HT1080 (cell line): ENCODE data around the gene DEPDC1. TPM values are rescaled to one million over a fixed set of nuclear protein-coding genes. Genes with fewer than 3 reads are reported as not detected.
"Not testable (repeated sequence)": the region's sequence is repeated elsewhere in the genome, so short reads cannot be mapped to it uniquely, and the experiment has no call there.

Source experiments
- DNase-seq: peaks from one replicate; pipeline ENCODE4 v3.0.0-alpha.2; 2015; ENCODE audit warnings: low read depth
- polyA plus RNA-seq, 2 experiments: library from polyadenylated mRNA; depleted of rRNA; stranded (reverse); fragments of >200 nt; gene quantifications; 2 replicates each; pipeline ENCODE4 v1.2.3, GENCODE V29; 2015
- total RNA-seq: library from RNA; depleted of rRNA; stranded (reverse); fragments of >200 nt; shearing (Covaris generic); gene quantifications from 2 replicates; pipeline ENCODE4 v1.2.3, GENCODE V29; 2014; rRNA removed

DEPDC1 gene
- total RNA-seq = 53.4 and 55.3 TPM in 2 replicates
- polyA plus RNA-seq (2015; cell fraction: cytosol; rRNA removed) = 37.4 and 55.6 TPM in 2 replicates
- 45.4 and 53.8 TPM in 2 replicates for polyA plus RNA-seq (2015; cell fraction: nucleus; rRNA removed)

GRCh38 chr1:68496680-68497357, at the start of gene DEPDC1:
Gene DEPDC1 (minus strand): TSS chr1:68497082. CDS start chr1:68496999, 83 bp downstream.
- peak; percentile 97 for DNase-seq

GRCh38 chr1:68544651-68545050, 47.8 kb upstream of the DEPDC1 start:
- no peak for DNase-seq

GRCh38 chr1:68542586-68542985, 45.7 kb upstream of the DEPDC1 start:
- DNase-seq = peak; percentile 75

GRCh38 chr1:68538941-68539340, 42.1 kb upstream of the DEPDC1 start:
- DNase-seq = no peak

- peak; percentile 20 for DNase-seq
These were observed 31.4 kb upstream of the DEPDC1 start for GRCh38 chr1:68528243-68528642.

GRCh38 chr1:68525781-68526180, 28.9 kb upstream of the DEPDC1 start:
- DNase-seq = no peak

GRCh38 chr1:68521286-68521685, 24.4 kb upstream of the DEPDC1 start:
- no peak for DNase-seq

- DNase-seq = no peak
These were observed 19.2 kb upstream of the DEPDC1 start for GRCh38 chr1:68516066-68516465.

- DNase-seq = no peak
These were observed 14.4 kb upstream of the DEPDC1 start for GRCh38 chr1:68511254-68511653.

GRCh38 chr1:68506386-68506785, 9.5 kb upstream of the DEPDC1 start:
- peak; percentile 13 for DNase-seq

GRCh38 chr1:68503085-68503484, 6.2 kb upstream of the DEPDC1 start:
- DNase-seq = no peak

- DNase-seq = no peak
These were observed 446 bp upstream of the DEPDC1 start for GRCh38 chr1:68497358-68497698.

GRCh38 chr1:68495968-68496679, 758 bp downstream of the DEPDC1 start:
- peak; percentile 25 for DNase-seq

GRCh38 chr1:68495532-68495931, 1.4 kb downstream of the DEPDC1 start:
- no peak for DNase-seq

GRCh38 chr1:68493193-68493592, 3.7 kb downstream of the DEPDC1 start:
- no peak for DNase-seq

GRCh38 chr1:68492255-68492654, 4.6 kb downstream of the DEPDC1 start:
- not testable (repeated sequence) for DNase-seq

- peak; percentile 38 for DNase-seq
These were observed 6.7 kb downstream of the DEPDC1 start for GRCh38 chr1:68490046-68490651.

- no peak for DNase-seq
These were observed 11.4 kb downstream of the DEPDC1 start for GRCh38 chr1:68485431-68486022.

- DNase-seq = no peak
These were observed 12.3 kb downstream of the DEPDC1 start for GRCh38 chr1:68484618-68485017.

GRCh38 chr1:68481041-68481440, 15.8 kb downstream of the DEPDC1 start:
- no peak for DNase-seq

- DNase-seq = no peak
These were observed 17.4 kb downstream of the DEPDC1 start for GRCh38 chr1:68479501-68479900.

- DNase-seq = no peak
These were observed 18.2 kb downstream of the DEPDC1 start for GRCh38 chr1:68478662-68479061.
